HL-60/S4 treated with phorbol 12-myristate 13-acetate at 8.2 ng/mL for 4 days and 3 days (cell line): ENCODE results near the gene FGFRL1.
"Not testable (repeated sequence)": the region's sequence is repeated elsewhere in the genome, so short reads cannot be mapped to it uniquely, and the experiment has no call there.

Source experiments
- in situ Hi-C: fragments of 300-500 bp; cut with MboI; formaldehyde crosslinking; loops from 2 replicates; pipeline ENCODE4 v1.15.0; 2022; ENCODE audit warnings: low sequenced_read_pairs

Gene FGFRL1

GRCh38 chr4:1036976-1037810 is 25.8 kb downstream of the FGFRL1 start:
- in situ Hi-C loops = no loop called here

DNA sequence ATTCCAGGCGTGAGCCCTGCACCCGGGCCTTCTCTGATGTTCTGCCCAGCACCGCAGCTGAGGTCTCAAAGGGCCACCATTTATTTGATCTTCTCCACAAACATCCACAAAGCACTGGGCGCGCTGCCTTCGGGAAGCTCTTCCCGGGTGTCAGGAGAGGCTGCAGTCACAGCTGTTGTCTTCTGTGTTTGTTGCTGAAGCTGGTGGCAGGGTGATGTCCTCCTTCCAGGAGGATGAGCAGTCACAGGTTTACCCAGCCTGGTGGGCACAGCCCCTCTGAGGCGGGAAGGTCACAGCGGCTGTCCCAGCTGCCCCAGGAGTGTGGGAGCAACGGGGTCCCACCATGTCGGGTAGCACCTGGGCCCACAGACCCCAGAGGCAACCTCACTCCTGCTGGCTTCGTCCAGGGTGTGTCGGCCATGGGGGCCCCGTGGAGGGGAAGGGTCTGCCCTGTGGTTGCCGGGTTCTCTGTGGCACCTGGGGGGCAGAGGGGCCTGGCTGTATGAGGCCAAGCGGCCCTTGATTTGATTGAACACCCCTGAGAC is 27.6 kb downstream of the FGFRL1 start:
- in situ Hi-C loops = no loop called here

DNA sequence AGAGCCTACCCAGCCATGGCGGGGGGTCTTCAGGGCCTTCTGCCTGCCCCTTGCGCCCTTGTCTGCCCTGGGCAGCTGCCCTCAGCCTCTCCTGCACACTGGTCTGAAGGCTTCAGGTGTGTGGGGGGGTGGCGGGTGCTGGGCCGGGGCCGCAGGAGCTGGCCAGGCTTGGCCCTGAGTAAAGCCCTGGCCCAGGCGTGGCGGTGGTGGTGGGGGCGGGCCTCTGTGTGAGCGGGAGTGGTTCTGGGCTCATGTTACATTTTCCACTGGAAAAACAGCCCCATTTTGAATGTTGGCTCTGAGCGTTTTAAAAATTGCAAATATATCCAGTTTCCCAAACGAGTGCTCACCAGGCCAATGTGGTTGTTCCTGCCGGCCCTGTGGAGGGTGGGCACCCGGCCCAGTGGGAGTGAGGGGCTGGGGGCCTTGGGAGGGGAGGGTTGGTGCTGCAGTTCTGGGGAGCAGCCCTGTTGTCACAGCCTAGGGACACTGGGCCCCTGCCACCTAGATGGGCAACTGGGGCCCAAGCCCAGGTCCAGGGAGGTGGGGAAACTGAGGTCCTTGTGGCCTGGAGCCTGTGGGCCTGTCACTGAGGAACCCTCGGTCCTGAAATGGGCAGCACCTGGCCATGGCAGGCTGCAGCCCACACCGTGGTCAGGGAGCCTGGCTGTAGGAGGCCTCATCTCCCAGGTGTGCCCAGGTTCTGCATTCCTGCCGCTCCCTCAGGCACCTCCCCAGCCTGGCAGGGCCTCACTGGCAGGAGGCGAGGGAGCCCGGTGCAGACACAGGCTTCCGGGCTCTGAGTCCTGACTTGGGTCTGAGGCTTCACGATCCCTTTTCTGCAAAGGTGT is 28.3 kb downstream of the FGFRL1 start:
- in situ Hi-C loops = no loop called here

DNA sequence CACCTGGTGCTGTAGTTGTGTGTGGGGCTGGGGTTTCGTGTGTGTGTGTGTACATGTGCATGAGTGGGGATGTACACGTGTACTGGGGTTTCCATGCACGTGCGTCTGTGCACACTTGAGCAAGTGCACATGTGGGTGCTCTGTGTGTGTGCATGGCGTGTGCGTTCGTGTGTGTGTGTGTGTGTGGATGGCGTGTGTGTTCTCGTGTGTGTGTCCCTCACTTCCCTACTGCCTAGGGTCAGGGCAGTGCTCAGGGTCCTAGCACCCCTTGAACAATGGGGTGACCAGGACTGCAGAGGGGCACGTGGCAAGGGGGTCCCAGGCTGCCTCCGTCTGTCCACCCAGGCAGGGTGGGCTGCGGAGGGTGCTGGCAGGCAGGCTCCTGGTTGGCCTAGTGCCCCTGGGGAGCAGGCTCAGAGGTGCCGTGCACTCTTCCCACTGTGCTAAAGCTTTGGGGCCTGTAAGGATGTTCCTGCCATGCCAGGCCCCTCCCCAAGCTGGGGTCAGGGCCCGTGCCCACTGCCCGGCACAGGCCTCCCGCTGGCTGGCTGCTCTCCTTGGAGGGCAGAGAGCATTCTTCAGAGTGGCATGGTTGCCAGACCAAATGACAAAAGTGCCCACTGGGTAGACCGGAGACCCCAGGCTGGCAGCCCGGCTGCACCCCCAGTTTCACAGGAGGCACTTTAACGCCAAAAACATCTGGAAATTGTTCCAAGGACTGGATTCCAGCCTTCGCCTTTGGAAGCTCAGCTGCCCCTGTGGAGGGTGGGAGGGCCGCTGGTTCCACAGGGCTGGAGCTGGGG is 29.1 kb downstream of the FGFRL1 start:
- in situ Hi-C loops = no loop called here

DNA sequence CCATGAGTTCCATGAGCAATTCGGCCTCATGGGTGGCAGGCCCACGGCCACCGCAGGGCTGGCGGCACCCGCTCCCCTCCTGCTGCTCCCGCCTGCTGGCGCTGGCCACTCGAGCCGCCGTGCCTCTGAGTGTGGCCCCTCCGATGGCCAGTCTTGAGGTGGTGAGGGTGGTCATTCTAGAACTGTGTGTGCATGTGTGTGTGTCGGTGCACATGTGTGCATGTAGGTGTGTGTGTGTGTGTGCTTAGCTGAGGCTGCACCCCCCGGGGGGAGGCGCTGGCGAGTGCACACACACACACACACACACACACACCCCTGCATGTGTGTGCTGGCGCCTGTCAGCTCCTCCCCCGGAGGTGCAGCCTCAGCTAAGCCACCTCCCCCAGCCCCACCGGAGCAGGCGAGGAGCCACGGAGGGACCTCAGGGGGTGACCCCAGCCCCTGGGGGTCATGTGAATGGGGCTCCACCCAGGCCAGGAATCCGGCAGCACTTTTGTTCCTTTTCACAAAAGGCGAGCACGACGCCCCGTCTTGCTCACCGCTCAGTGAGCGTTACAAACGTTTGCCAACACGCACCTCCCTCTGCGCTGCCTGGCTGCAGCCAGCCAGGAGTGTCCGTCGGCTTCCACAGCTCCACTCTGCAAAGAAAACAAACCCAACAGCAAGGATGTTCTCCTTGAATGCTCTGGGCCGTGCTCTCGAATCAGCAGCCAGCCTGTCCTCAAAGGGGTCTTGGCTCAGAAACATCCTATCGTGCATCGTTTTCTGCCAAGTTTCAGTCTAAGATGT is 29.9 kb downstream of the FGFRL1 start:
- in situ Hi-C loops = no loop called here

- in situ Hi-C loops = no loop called here
These were observed 30.5 kb downstream of the FGFRL1 start for GRCh38 chr4:1041936-1042330.

GRCh38 chr4:1042352-1043055 is 31.1 kb downstream of the FGFRL1 start:
- in situ Hi-C loops = no loop called here

GRCh38 chr4:1043162-1043561 is 31.7 kb downstream of the FGFRL1 start:
- in situ Hi-C loops = no loop called here

GRCh38 chr4:1043651-1044468 is 32.4 kb downstream of the FGFRL1 start:
- in situ Hi-C loops = no loop called here

- in situ Hi-C loops = no loop called here
These were observed 33.2 kb downstream of the FGFRL1 start for GRCh38 chr4:1044469-1045192.

- in situ Hi-C loops = no loop called here
These were observed 33.8 kb downstream of the FGFRL1 start for GRCh38 chr4:1045193-1045594.

DNA sequence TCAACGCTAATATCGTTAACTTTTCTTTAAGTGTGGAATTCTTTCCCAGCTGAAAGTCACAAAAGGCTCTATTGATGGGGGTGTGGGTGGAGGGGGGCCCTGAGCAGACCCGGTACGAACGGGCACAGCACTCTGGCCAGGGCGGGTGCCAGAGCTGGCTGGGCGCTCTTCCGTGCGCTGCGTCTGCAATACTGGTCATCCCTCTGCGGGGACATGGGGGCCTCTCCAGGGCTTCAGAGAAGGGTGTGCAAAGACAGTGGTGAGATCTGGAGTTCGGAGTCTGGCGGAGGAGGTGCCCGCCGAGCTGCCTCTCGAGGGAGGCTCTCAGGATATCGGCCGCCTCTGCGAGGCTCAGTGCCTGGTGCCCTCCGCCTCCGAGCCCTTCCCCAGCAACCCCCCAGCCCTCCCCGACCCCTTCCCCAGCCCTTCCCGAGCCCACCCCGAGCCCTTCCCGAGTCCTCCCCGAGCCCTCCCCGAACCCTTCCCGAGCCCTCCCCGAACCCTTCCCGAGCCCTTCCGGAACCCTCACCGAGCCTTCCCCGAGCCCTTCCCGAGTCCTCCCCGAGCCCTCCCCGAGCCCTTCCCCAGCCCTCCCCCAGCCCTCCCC is 34.3 kb downstream of the FGFRL1 start:
- in situ Hi-C loops = no loop called here

DNA sequence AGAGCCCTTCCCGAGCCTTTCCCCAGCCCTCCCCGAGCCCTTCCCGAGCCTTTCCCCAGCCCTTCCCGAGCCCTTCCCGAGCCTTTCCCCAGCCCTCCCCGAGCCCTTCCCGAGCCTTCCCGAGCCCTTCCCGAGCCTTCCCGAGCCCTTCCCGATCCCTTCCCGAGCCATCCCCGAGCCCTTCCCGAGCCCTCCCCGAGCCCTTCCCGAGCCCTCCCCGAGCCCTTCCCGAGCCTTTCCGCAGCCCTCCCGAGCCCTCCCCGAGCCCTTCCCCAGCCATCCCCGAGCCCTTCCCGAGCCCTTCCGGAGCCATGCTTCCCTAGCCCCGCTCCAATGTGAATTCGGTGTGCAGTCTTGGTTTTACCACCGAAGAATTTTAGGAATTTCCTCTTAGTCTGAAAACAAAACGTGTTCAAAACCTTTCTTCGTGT is 35.2 kb downstream of the FGFRL1 start:
- in situ Hi-C loops = not testable (repeated sequence)

DNA sequence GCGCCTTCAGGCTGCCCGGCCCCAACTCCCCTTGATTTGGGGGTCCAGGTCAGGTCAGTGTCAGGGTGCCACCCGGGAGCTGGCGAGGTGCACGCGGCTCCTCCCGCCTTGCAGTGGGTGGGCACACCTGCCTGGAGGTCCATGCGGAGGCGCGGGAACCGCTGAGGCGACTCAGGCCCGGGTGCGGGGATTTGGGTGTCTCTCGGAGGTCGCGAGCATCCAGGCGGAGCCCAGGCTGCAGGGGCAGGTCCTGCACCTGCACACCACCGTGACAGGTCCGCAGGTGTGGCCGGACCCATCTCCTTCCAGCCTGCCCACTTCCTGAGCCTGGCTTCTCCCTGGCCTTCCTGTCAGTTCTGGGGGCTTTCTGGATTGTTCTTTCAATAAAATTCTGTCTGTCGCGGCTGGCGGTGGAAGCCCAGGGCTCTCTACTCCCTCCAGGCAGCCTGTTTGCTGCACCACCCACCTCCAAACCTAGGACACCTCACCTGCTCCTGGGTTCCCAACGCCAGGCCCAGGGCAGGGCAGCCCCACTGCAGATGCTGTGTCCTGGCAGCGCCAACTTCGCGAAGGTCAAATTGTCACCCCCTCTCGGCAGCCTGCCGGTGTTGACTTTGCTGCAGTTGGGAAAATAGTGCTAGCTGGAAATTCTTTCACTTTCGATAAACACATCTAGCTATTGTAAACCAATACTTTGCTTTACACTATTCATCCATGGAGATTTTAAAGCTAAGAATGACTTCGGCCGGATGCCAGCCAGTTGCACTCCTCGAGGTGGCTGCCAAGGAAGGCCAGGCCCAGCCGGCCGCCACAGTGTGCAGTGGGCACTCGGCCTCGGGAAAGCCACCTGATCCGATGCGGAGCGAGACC is 35.9 kb downstream of the FGFRL1 start:
- in situ Hi-C loops = no loop called here

DNA sequence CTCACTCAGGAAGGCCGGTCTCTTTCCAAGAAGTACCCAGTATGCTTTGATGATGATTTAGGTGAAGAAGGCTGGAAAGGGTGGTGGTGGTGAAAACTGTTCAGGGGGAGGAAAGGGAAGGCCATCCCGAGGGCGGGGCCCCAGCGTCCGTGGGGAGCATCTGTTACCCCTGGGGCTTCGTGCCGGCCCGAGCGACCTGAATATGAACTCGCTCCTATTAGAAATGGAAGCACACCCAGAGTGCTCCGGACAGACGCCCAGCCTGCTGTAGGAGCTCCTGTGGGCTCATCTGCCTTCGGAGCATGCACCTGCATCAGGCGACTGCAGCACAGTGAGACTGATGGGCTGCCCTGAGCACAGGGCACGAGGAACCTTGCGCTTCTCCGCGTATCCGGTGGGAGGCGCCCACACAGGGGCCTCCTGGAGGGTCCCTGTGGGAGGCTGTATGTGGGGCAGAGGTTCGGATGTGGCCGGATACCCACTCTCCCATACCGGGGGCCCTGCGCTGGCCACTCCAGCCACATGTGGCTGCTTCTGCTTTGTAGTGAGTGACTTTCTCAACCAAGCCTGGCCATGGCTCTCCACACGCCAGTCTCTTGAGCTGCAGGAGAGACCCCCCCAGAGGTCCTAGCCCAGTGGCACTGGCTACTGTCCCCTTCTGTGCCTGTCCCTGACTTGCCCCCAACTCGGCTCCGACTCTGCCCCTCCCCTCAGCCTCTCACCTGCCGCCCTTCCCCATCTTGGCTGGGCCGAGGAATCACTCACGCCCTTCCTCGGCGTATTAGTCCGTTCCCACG is 36.7 kb downstream of the FGFRL1 start:
- in situ Hi-C loops = no loop called here
